ENCODE data around the gene CRADD. TPM values are rescaled to one million over a fixed set of nuclear protein-coding genes. Genes with fewer than 3 reads are reported as not detected.

Gene CRADD
- total RNA-seq, 2 experiments from 2014 or later: 5.8 to 9.2 TPM

DNA sequence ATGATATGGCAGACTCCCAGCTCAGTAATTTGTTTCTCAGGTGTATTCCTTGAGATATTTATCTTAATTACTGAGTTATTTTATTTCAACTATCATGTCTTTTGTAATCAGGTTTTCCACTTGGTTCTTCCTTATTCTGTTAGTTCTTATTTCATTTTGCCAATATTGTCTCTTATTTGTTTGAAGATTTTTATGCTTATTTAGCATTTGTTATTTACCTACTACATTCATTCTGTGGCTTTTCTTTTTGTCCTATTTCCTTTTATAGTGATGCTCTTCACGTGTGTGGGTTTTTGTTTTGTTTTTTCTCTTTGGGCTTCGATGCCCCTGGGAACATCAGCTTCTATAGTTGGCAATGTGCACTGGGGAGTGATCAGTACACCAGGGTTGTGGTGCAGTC lies 40.5 kb upstream of the CRADD start:
- H3K9me3 ChIP-seq (ENCODE audit: control insufficient read depth in 1 of 2, insufficient read depth in 1 of 2, low read length in 2 of 2): peaks cover 0 to 7% of the 10 kb centered on the region in 2 experiments
- CTCF ChIA-PET: no interaction called here
- H3K27me3 Mint-ChIP-seq: peaks cover 26% of the 10 kb centered on the region

DNA sequence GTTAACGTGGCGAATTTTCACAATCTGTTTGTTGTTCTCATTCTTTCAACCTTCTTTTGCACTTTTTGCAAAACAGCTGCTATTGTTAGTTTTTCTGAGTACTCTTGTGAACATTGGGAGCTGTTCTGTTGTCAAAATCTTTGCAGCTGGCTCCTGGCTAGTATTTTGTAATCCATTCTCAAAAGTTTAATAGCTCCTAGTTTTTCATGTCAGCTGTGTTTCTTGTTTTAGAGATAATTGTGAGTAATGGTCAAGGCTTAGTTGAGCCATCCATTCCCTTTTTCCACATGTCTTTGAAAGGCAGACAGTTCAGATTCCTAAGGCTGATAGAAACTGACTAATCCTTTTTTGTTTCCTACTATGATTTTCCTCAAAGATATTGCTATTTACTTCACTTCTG lies 39.1 kb upstream of the CRADD start:
- Histone ChIP-seq H3K27ac (ENCODE audit: low read depth in 1 of 2, low read length in 2 of 2) (no peak overlapping the region), H3K9me3 (ENCODE audit: control insufficient read depth in 1 of 2, insufficient read depth in 1 of 2, low read length in 2 of 2) (peaks cover 0 to 3% of the 10 kb centered on the region in 2 experiments), H3K36me3 (ENCODE audit: insufficient read depth, low read length) (no peaks in the 10 kb centered on the region), H3K27me3 (ENCODE audit: control insufficient read depth in 1 of 2, insufficient read depth in 2 of 2, low read length in 2 of 2) (peaks cover 0 to 2% of the 10 kb centered on the region in 2 experiments), H3K4me3 (ENCODE audit: low read length) (no peak overlapping the region), H3K4me1 (ENCODE audit: insufficient read depth, low read length) (no peaks in the 10 kb centered on the region)
- intact Hi-C loops (cut with DNase I, micrococcal nuclease): no loop called here
- TF ChIP-seq, protein P1, sequence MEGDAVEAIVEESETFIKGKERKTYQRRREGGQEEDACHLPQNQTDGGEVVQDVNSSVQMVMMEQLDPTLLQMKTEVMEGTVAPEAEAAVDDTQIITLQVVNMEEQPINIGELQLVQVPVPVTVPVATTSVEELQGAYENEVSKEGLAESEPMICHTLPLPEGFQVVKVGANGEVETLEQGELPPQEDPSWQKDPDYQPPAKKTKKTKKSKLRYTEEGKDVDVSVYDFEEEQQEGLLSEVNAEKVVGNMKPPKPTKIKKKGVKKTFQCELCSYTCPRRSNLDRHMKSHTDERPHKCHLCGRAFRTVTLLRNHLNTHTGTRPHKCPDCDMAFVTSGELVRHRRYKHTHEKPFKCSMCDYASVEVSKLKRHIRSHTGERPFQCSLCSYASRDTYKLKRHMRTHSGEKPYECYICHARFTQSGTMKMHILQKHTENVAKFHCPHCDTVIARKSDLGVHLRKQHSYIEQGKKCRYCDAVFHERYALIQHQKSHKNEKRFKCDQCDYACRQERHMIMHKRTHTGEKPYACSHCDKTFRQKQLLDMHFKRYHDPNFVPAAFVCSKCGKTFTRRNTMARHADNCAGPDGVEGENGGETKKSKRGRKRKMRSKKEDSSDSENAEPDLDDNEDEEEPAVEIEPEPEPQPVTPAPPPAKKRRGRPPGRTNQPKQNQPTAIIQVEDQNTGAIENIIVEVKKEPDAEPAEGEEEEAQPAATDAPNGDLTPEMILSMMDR (IDR thresholded peaks at IDR 0.05): no peak
- no peak overlapping the region for H3K4me3 Mint-ChIP-seq
- ChIA-PET POLR2A (no interaction called here), CTCF (no interaction called here)
- H3K9me3 Mint-ChIP-seq: peaks cover 2% of the 10 kb centered on the region
- ATAC-seq (ENCODE audit: poor library complexity) (no peak), DNase-seq (no peak)
- no peaks in the 10 kb centered on the region for H3K36me3 Mint-ChIP-seq (ENCODE audit: low read depth)
- H3K27me3 Mint-ChIP-seq: peaks cover 36% of the 10 kb centered on the region
- H3K4me1 Mint-ChIP-seq (ENCODE audit: low read depth): no peaks in the 10 kb centered on the region
- H3K27ac Mint-ChIP-seq: no peak overlapping the region

More for the DNA sequence above, 40.5 kb upstream of the CRADD start:
- Histone ChIP-seq H3K4me3 (ENCODE audit: low read length) (no peak overlapping the region), H3K36me3 (ENCODE audit: insufficient read depth, low read length) (no peaks in the 10 kb centered on the region), H3K4me1 (ENCODE audit: insufficient read depth, low read length) (no peaks in the 10 kb centered on the region), H3K27me3 (ENCODE audit: control insufficient read depth in 1 of 2, insufficient read depth in 2 of 2, low read length in 2 of 2) (peaks cover 0 to 2% of the 10 kb centered on the region in 2 experiments), H3K27ac (ENCODE audit: low read depth in 1 of 2, low read length in 2 of 2) (no peak overlapping the region)
- DNase-seq (no peak), ATAC-seq (ENCODE audit: poor library complexity) (no peak)
- Mint-ChIP-seq H3K27ac (no peak overlapping the region), H3K9me3 (peaks cover 7% of the 10 kb centered on the region), H3K36me3 (ENCODE audit: low read depth) (no peaks in the 10 kb centered on the region), H3K4me1 (ENCODE audit: low read depth) (no peaks in the 10 kb centered on the region), H3K4me3 (no peak overlapping the region)
- POLR2A ChIA-PET: no interaction called here
- TF ChIP-seq, protein P1 (IDR thresholded peaks at IDR 0.05): no peak
- intact Hi-C loops (cut with DNase I, micrococcal nuclease): no loop called here

- H3K36me3 ChIP-seq (ENCODE audit: insufficient read depth, low read length): no peaks in the 10 kb centered on the region
- Mint-ChIP-seq H3K36me3 (ENCODE audit: low read depth) (no peaks in the 10 kb centered on the region), H3K4me1 (ENCODE audit: low read depth) (no peaks in the 10 kb centered on the region), H3K4me3 (no peak overlapping the region), H3K27ac (no peak overlapping the region), H3K27me3 (peaks cover 36% of the 10 kb centered on the region), H3K9me3 (no peaks in the 10 kb centered on the region)
- POLR2A ChIA-PET: no interaction called here
- H3K4me3 ChIP-seq (ENCODE audit: low read length): no peak overlapping the region
- peaks cover 0 to 2% of the 10 kb centered on the region in 2 experiments for H3K27me3 ChIP-seq (ENCODE audit: control insufficient read depth in 1 of 2, insufficient read depth in 2 of 2, low read length in 2 of 2)
- DNase-seq: no peak
- no peaks in the 10 kb centered on the region for H3K4me1 ChIP-seq (ENCODE audit: insufficient read depth, low read length)
- H3K27ac ChIP-seq (ENCODE audit: low read depth in 1 of 2, low read length in 2 of 2): no peak overlapping the region
- no peaks in the 10 kb centered on the region for H3K9me3 ChIP-seq (ENCODE audit: control insufficient read depth in 1 of 2, insufficient read depth in 1 of 2, low read length in 2 of 2)
- TF ChIP-seq, protein P1 (IDR thresholded peaks at IDR 0.05): no peak
- intact Hi-C loops (cut with DNase I, micrococcal nuclease): no loop called here
- CTCF ChIA-PET: no interaction called here
- ATAC-seq (ENCODE audit: poor library complexity): no peak
Observed at GRCh38 chr12:93638954-93639353, 38.2 kb upstream of the CRADD start.

Data from CD4-positive, alpha-beta T cell (primary cell).